Tibial nerve (tissue), 4 donors: ENCODE results near the gene TBCD. TPM values are rescaled to one million over a fixed set of nuclear protein-coding genes. Genes with fewer than 3 reads are reported as not detected.
A peak's percentile ranks its signal among the peaks of the same experiment; 100 is the strongest.

Experiments
- DNase-seq, 2 donors: peaks; one replicate each; pipeline ENCODE4 v3.0.0-alpha.2; 2019; ENCODE audit warnings: low spot score in 2 of 2
- H3K27ac ChIP-seq, 4 donors: fragments of 200-600 bp; sonication (generic) in 3 of 4; one replicate each; pipeline ENCODE4 v1.5.1; 2017 to 2019; ENCODE audit warnings: mild to moderate bottlenecking in 1 of 4
- H3K27me3 ChIP-seq, 2 donors: fragments of 200-600 bp; sonication (generic) in 1 of 2; one replicate each; pipeline versions ENCODE4 v1.5.1 to v1.6.0; 2017 to 2019
- H3K36me3 ChIP-seq, 3 donors: fragments of 200-600 bp; sonication (generic); one replicate each; pipeline ENCODE4 v1.5.1; 2018 to 2019
- H3K4me1 ChIP-seq, 4 donors: fragments of 200-600 bp; sonication (generic) in 3 of 4; one replicate each; pipeline ENCODE4 v1.5.1; 2017 to 2019
- H3K4me3 ChIP-seq, 4 donors: fragments of 200-600 bp; sonication (generic) in 3 of 4; one replicate each; pipeline ENCODE4 v1.5.1; 2017 to 2019; ENCODE audit warnings: mild to moderate bottlenecking in 1 of 4, moderate library complexity in 1 of 4
- H3K9me3 ChIP-seq, 4 donors: fragments of 200-600 bp; sonication (generic) in 3 of 4; one replicate each; pipeline ENCODE4 v1.5.1; 2017 to 2019
- CTCF ChIP-seq, 5 experiments: fragments of 200-600 bp in 3 of 5; fragments of 450-650 bp in 2 of 5; sonication (generic) in 3 of 5; IDR thresholded peaks; one replicate each; pipeline ENCODE4 v1.5.1; 2016 to 2019; ENCODE audit warnings: antibody characterized with exemption in 5 of 5, mild to moderate bottlenecking in 3 of 5, moderate library complexity in 2 of 5
- EP300 ChIP-seq, 2 donors: sonication (generic); formaldehyde crosslinking; IDR thresholded peaks; one replicate each; pipeline ENCODE4 v1.6.1; 2017; ENCODE audit warnings: antibody characterized with exemption in 2 of 2, mild to moderate bottlenecking in 1 of 2
- POLR2A ChIP-seq, 2 donors: fragments of 450-650 bp; IDR thresholded peaks; one replicate each; pipeline ENCODE4 v1.6.1; 2017; ENCODE audit warnings: antibody characterized with exemption in 2 of 2, mild to moderate bottlenecking in 2 of 2, moderate library complexity in 2 of 2
- WGBS, 2 donors: methylation state at CpG; one replicate each; pipeline ENCODE4 v1.1.5; 2018; 5-methylcytosine and 5-hydroxymethylcytosine counted together
- total RNA-seq, 4 donors: library from RNA; depleted of rRNA; stranded (reverse); fragments of >200 nt; gene quantifications; one replicate each; pipeline ENCODE4 v1.1.0, GENCODE V29; 2016

TBCD gene
- total RNA-seq, 4 donors from 2014 or later: 42.6 to 115 (median 87.9) TPM

GRCh38 chr17:82860606-82861392 is 108.9 kb downstream of the TBCD start:
- Histone ChIP-seq H3K36me3 (peaks cover 0 to 4% (median 0%) of the 10 kb centered on the region in 3 donors), H3K27ac (peak overlapping the region; percentile 54 to 96 (median 76)), H3K4me3 (peak overlapping the region in 1 of 4 donors; percentile 2), H3K27me3 (no peaks in the 10 kb centered on the region), H3K9me3 (no peaks in the 10 kb centered on the region), H3K4me1 (peaks cover 0 to 35% (median 24%) of the 10 kb centered on the region in 4 donors)
- no peak for TF ChIP-seq POLR2A (IDR thresholded peaks at IDR 0.05)
- no peak for TF ChIP-seq CTCF (IDR thresholded peaks at IDR 0.05)
- no peak for TF ChIP-seq EP300 (IDR thresholded peaks at IDR 0.05)
- no peak for DNase-seq
- 91 to 94% methylated on average over 18 to 31 of the region's 42 CpGs for whole genome bisulfite sequencing, 2 donors

GRCh38 chr17:82861393-82861775 is 109.5 kb downstream of the TBCD start:
- TF ChIP-seq EP300 (IDR thresholded peaks at IDR 0.05) (no peak), POLR2A (IDR thresholded peaks at IDR 0.05) (no peak), CTCF (IDR thresholded peaks at IDR 0.05) (no peak)
- H3K36me3 ChIP-seq: peaks cover 0 to 4% (median 0%) of the 10 kb centered on the region in 3 donors
- WGBS, 2 donors: 95 to 97% methylated on average over 12 of the region's 12 CpGs

GRCh38 chr17:82862191-82862590 is 110.3 kb downstream of the TBCD start:
- Histone ChIP-seq H3K27ac (no peak overlapping the region), H3K4me1 (peaks cover 0 to 38% (median 28%) of the 10 kb centered on the region in 4 donors), H3K4me3 (no peak overlapping the region), H3K9me3 (no peaks in the 10 kb centered on the region), H3K27me3 (no peaks in the 10 kb centered on the region), H3K36me3 (peaks cover 0 to 4% (median 0%) of the 10 kb centered on the region in 3 donors)
- no peak for TF ChIP-seq CTCF (IDR thresholded peaks at IDR 0.05)
- no peak for TF ChIP-seq EP300 (IDR thresholded peaks at IDR 0.05)
- TF ChIP-seq POLR2A (IDR thresholded peaks at IDR 0.05): no peak
- WGBS, 2 donors: 86 to 97% methylated on average over 8 of the region's 8 CpGs
- no peak for DNase-seq

More at GRCh38 chr17:82861393-82861775, 109.5 kb downstream of the TBCD start:
- H3K4me3 ChIP-seq: no peak overlapping the region
- H3K9me3 ChIP-seq: no peaks in the 10 kb centered on the region
- H3K27me3 ChIP-seq: no peaks in the 10 kb centered on the region
- DNase-seq: no peak
- no peak overlapping the region for H3K27ac ChIP-seq
- peaks cover 0 to 35% (median 25%) of the 10 kb centered on the region in 4 donors for H3K4me1 ChIP-seq

- Histone ChIP-seq H3K27me3 (no peaks in the 10 kb centered on the region), H3K9me3 (no peaks in the 10 kb centered on the region), H3K27ac (no peak overlapping the region), H3K4me3 (no peak overlapping the region), H3K36me3 (peaks cover 0 to 4% (median 0%) of the 10 kb centered on the region in 3 donors), H3K4me1 (peaks cover 0 to 38% (median 28%) of the 10 kb centered on the region in 4 donors)
- no peak for TF ChIP-seq EP300 (IDR thresholded peaks at IDR 0.05)
- TF ChIP-seq CTCF (IDR thresholded peaks at IDR 0.05): no peak
- no peak for TF ChIP-seq POLR2A (IDR thresholded peaks at IDR 0.05)
- no peak for DNase-seq
- 83 to 84% methylated on average over 23 to 25 of the region's 25 CpGs for WGBS, 2 donors
These were observed 111.0 kb downstream of the TBCD start for GRCh38 chr17:82862737-82863382.
